ENCODE measurements around the gene SNED1.

Gene SNED1

DNA sequence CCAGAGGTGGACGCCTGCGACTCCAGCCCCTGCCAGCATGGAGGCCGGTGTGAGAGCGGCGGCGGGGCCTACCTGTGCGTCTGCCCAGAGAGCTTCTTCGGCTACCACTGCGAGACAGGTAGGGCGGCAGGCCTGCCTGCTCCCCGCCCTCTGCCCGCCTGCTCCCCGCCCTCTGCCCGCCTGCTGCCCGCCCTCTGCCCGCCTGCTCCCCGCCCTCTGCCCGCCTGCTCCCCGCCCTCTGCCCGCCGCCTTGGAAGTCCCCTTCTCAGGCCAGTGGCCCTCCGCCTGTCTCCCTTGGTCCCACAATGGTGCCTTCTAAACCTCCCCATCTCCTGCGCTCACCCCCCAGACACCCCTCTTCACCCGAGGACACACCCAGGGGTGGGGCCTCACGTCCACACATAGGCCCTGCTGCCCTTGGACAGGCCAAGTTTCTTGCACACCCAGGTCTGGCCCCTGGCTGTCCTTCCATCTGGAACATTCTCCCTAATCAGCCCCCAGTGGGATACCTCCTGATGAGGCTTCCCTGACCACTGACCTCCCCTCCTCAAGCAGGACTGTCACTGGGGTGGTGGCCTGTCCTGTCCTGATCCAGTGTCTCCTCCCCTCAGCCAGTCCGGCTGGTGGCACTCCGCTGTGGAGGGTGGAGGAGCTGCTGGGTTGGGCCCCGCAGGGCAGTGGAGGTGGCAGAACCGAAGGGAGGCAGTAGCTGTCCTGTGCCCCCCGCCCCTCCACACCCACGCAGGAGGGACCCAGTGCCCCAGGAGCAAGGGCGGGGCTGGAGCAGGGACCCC, 65.8 kb downstream of the SNED1 start:
- Histone ChIP-seq H3K4me1 (ENCODE audit: control insufficient read depth, insufficient read depth, low read length) (peaks cover 9% of the 10 kb centered on the region; the same call in 1 of the 2 replicates), H3K36me3 (ENCODE audit: control insufficient read depth, insufficient read depth, low read length) (no peaks in the 10 kb centered on the region), H3K4me3 (ENCODE audit: low read depth, low read length) (peak overlapping the region; percentile 20; the same call in 1 of the 2 replicates), H3K9me3 (ENCODE audit: control insufficient read depth, insufficient read depth, low read depth, low read length) (no peaks in the 10 kb centered on the region), H3K27me3 (ENCODE audit: control insufficient read depth, insufficient read depth, low read length) (peaks cover 7% of the 10 kb centered on the region; the same call in 1 of the 2 replicates), H3K9ac (ENCODE audit: low read length) (no peak overlapping the region), H3K27ac (ENCODE audit: low read depth, low read length) (no peak overlapping the region)

GRCh38 chr2:241064802-241065354, 66.5 kb downstream of the SNED1 start:
- Histone ChIP-seq H3K9me3 (ENCODE audit: control insufficient read depth, insufficient read depth, low read depth, low read length) (no peaks in the 10 kb centered on the region), H3K27me3 (ENCODE audit: control insufficient read depth, insufficient read depth, low read length) (peaks cover 7% of the 10 kb centered on the region; the same call in 1 of the 2 replicates), H3K4me3 (ENCODE audit: low read depth, low read length) (no peak overlapping the region), H3K27ac (ENCODE audit: low read depth, low read length) (no peak overlapping the region), H3K9ac (ENCODE audit: low read length) (no peak overlapping the region), H3K36me3 (ENCODE audit: control insufficient read depth, insufficient read depth, low read length) (no peaks in the 10 kb centered on the region), H3K4me1 (ENCODE audit: control insufficient read depth, insufficient read depth, low read length) (peaks cover 9% of the 10 kb centered on the region; the same call in 1 of the 2 replicates)

- Histone ChIP-seq H3K9ac (ENCODE audit: low read length) (no peak overlapping the region), H3K4me1 (ENCODE audit: control insufficient read depth, insufficient read depth, low read length) (peaks cover 9% of the 10 kb centered on the region; the same call in 1 of the 2 replicates), H3K4me3 (ENCODE audit: low read depth, low read length) (no peak overlapping the region), H3K9me3 (ENCODE audit: control insufficient read depth, insufficient read depth, low read depth, low read length) (no peaks in the 10 kb centered on the region), H3K36me3 (ENCODE audit: control insufficient read depth, insufficient read depth, low read length) (no peaks in the 10 kb centered on the region), H3K27ac (ENCODE audit: low read depth, low read length) (no peak overlapping the region), H3K27me3 (ENCODE audit: control insufficient read depth, insufficient read depth, low read length) (peaks cover 7% of the 10 kb centered on the region; the same call in 1 of the 2 replicates)
Observed at GRCh38 chr2:241065355-241065803, 67.0 kb downstream of the SNED1 start.

- Histone ChIP-seq H3K4me3 (ENCODE audit: low read depth, low read length) (no peak overlapping the region), H3K9me3 (ENCODE audit: control insufficient read depth, insufficient read depth, low read depth, low read length) (no peaks in the 10 kb centered on the region), H3K27me3 (ENCODE audit: control insufficient read depth, insufficient read depth, low read length) (peaks cover 7% of the 10 kb centered on the region; the same call in 1 of the 2 replicates), H3K4me1 (ENCODE audit: control insufficient read depth, insufficient read depth, low read length) (peaks cover 9% of the 10 kb centered on the region; the same call in 1 of the 2 replicates), H3K27ac (ENCODE audit: low read depth, low read length) (no peak overlapping the region), H3K9ac (ENCODE audit: low read length) (no peak overlapping the region), H3K36me3 (ENCODE audit: control insufficient read depth, insufficient read depth, low read length) (no peaks in the 10 kb centered on the region)
Observed at GRCh38 chr2:241066171-241066892, 67.9 kb downstream of the SNED1 start.

DNA sequence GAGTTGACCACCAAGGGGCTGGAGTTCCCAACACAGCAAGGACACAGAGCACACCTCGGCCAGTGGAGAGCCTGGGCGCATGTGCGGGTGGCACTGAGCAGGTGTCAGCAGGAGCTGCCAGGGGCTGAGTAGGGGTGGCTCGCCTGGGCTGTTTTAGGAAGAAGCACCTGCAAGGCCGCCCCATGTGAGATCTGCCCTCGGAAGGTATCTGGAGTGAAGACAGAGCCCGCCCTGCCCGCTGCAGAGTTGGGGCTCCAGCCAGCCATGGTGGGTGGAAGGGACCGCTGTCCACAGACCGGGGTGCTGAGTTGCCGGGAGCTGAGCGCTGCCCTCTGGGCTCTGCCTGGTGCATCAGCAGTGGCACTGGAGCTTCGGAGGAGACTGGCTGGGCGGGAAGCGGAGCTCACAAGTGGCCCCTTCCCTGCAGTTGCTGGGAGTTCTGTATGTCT, 68.5 kb downstream of the SNED1 start:
- Histone ChIP-seq H3K36me3 (ENCODE audit: control insufficient read depth, insufficient read depth, low read length) (no peaks in the 10 kb centered on the region), H3K27me3 (ENCODE audit: control insufficient read depth, insufficient read depth, low read length) (peaks cover 7% of the 10 kb centered on the region; the same call in 1 of the 2 replicates)

DNA sequence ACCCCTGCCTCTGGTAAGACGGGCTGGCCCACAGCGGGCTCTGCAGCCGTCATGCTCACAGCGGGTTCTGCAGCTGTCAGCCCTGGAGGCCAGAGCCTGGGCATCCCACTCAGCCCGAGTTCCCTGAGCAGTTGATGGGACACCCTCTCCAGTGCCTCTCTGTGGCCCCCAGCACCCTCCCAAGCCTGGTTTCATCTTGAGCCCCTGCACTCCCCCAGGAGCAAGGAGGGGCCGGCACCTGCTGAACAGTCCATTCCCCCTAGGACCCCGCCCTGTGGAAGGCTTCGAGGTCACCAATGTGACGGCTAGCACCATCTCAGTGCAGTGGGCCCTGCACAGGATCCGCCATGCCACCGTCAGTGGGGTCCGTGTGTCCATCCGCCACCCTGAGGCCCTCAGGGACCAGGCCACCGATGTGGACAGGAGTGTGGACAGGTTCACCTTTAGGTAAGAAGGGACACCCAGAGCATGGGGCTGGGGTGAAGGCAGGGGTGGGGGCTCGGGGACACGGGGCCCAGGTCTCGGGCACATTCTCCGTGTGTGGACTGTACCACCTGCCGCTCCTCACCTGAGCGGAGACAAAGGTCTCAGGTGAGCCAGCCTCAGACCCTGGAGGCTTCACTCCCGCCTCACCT, 69.2 kb downstream of the SNED1 start:
- no peak overlapping the region for H3K9ac ChIP-seq (ENCODE audit: low read length)
- no peaks in the 10 kb centered on the region for H3K9me3 ChIP-seq (ENCODE audit: control insufficient read depth, insufficient read depth, low read depth, low read length)
- H3K27me3 ChIP-seq (ENCODE audit: control insufficient read depth, insufficient read depth, low read length): peaks cover 7% of the 10 kb centered on the region; the same call in 1 of the 2 replicates
- H3K4me3 ChIP-seq (ENCODE audit: low read depth, low read length): no peak overlapping the region
- H3K36me3 ChIP-seq (ENCODE audit: control insufficient read depth, insufficient read depth, low read length): no peaks in the 10 kb centered on the region
- no peak overlapping the region for H3K27ac ChIP-seq (ENCODE audit: low read depth, low read length)
- H3K4me1 ChIP-seq (ENCODE audit: control insufficient read depth, insufficient read depth, low read length): peaks cover 9% of the 10 kb centered on the region; the same call in 1 of the 2 replicates

More for the DNA sequence above, 68.5 kb downstream of the SNED1 start:
- H3K27ac ChIP-seq (ENCODE audit: low read depth, low read length): no peak overlapping the region
- no peak overlapping the region for H3K9ac ChIP-seq (ENCODE audit: low read length)
- H3K9me3 ChIP-seq (ENCODE audit: control insufficient read depth, insufficient read depth, low read depth, low read length): no peaks in the 10 kb centered on the region
- H3K4me1 ChIP-seq (ENCODE audit: control insufficient read depth, insufficient read depth, low read length): peaks cover 9% of the 10 kb centered on the region; the same call in 1 of the 2 replicates
- no peak overlapping the region for H3K4me3 ChIP-seq (ENCODE audit: low read depth, low read length)

- H3K4me1 ChIP-seq (ENCODE audit: control insufficient read depth, insufficient read depth, low read length): peaks cover 2% of the 10 kb centered on the region; the same call in 1 of the 2 replicates
- peaks cover 7% of the 10 kb centered on the region; the same call in 1 of the 2 replicates for H3K27me3 ChIP-seq (ENCODE audit: control insufficient read depth, insufficient read depth, low read length)
- no peak overlapping the region for H3K27ac ChIP-seq (ENCODE audit: low read depth, low read length)
- H3K9me3 ChIP-seq (ENCODE audit: control insufficient read depth, insufficient read depth, low read depth, low read length): no peaks in the 10 kb centered on the region
- H3K36me3 ChIP-seq (ENCODE audit: control insufficient read depth, insufficient read depth, low read length): no peaks in the 10 kb centered on the region
- no peak overlapping the region for H3K9ac ChIP-seq (ENCODE audit: low read length)
- H3K4me3 ChIP-seq (ENCODE audit: low read depth, low read length): no peak overlapping the region
Observed at GRCh38 chr2:241068136-241068941, 69.9 kb downstream of the SNED1 start.

GRCh38 chr2:241068942-241069810, 70.8 kb downstream of the SNED1 start:
- Histone ChIP-seq H3K27ac (ENCODE audit: low read depth, low read length) (no peak overlapping the region), H3K36me3 (ENCODE audit: control insufficient read depth, insufficient read depth, low read length) (no peaks in the 10 kb centered on the region), H3K9me3 (ENCODE audit: control insufficient read depth, insufficient read depth, low read depth, low read length) (no peaks in the 10 kb centered on the region), H3K4me1 (ENCODE audit: control insufficient read depth, insufficient read depth, low read length) (no peaks in the 10 kb centered on the region; the same call in 1 of the 2 replicates), H3K4me3 (ENCODE audit: low read depth, low read length) (no peak overlapping the region), H3K9ac (ENCODE audit: low read length) (no peak overlapping the region), H3K27me3 (ENCODE audit: control insufficient read depth, insufficient read depth, low read length) (peaks cover 6% of the 10 kb centered on the region; the same call in 1 of the 2 replicates)

- Histone ChIP-seq H3K9ac (ENCODE audit: low read length) (no peak overlapping the region), H3K27ac (ENCODE audit: low read depth, low read length) (no peak overlapping the region), H3K36me3 (ENCODE audit: control insufficient read depth, insufficient read depth, low read length) (no peaks in the 10 kb centered on the region), H3K4me1 (ENCODE audit: control insufficient read depth, insufficient read depth, low read length) (no peaks in the 10 kb centered on the region), H3K9me3 (ENCODE audit: control insufficient read depth, insufficient read depth, low read depth, low read length) (no peaks in the 10 kb centered on the region), H3K4me3 (ENCODE audit: low read depth, low read length) (no peak overlapping the region), H3K27me3 (ENCODE audit: control insufficient read depth, insufficient read depth, low read length) (peaks cover 3% of the 10 kb centered on the region; the same call in 1 of the 2 replicates)
Observed at GRCh38 chr2:241069821-241070281, 71.4 kb downstream of the SNED1 start.

Data from HUES6 (cell line).